ENCODE results near the gene RBP4. TPM values are rescaled to one million over a fixed set of nuclear protein-coding genes. Genes with fewer than 3 reads are reported as not detected.

RBP4 gene
- total and polyA plus RNA-seq, 10 of the 15 experiments (the other 5 are each of a cell fraction or from before 2014, with no cell fraction given), result 1.2 TPM; not detected in 9

DNA sequence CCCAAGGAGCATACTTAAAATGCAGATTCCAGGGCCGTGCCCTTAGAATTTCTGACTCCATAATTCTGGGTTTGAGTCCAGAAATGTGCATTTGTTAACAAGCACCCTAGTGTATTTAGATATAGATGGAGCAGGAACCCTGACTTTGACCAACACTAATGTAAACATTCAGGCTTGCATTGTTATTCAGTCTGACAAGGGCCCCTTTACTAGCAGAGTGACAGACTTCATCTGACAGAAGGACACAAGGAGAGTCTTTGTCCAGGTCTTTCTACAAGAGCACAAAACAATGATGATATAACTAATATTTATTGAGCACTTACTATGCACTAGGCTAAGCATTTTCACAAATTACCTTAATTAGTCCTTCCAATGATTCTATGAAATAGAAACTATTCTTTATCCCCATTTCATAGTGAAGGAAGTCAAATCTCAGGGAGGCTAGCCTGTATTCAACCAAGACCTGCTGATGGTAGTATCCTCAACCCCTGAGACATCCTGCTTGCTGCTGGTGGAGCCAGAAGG lies 3.9 kb downstream of the RBP4 start:
- BruUV-seq (replicated peaks), result no TSS peak
- no peak overlapping the region for H2AFZ ChIP-seq (ENCODE audit: control insufficient read depth, low read depth, low read length)

More for the DNA sequence above, 3.9 kb downstream of the RBP4 start:
- H3K9ac ChIP-seq (ENCODE audit: control insufficient read depth, insufficient read depth, low read length), result no peak overlapping the region
- DNase-seq (ENCODE audit: low read depth, low spot score) (no peak), ATAC-seq (no peak), FAIRE-seq (no peak)
- CTCF ChIA-PET, result no interaction called here
- no peaks in the 10 kb centered on the region for H3K4me1 ChIP-seq (ENCODE audit: control insufficient read depth, insufficient read depth, low read length)
- SMC1A ChIA-PET (ENCODE audit: uncharacterized antibody, unreplicated experiment), result no interaction called here
- no peaks in the 10 kb centered on the region for H4K20me1 ChIP-seq (ENCODE audit: control insufficient read depth, insufficient read depth)
- H3K4me3 ChIP-seq, result no peak overlapping the region
- H3K27ac ChIP-seq (ENCODE audit: control insufficient read depth, insufficient read depth), result no peak overlapping the region
- H3K79me2 ChIP-seq (ENCODE audit: control insufficient read depth, insufficient read depth, low read length), result no peaks in the 10 kb centered on the region
- RAD21 ChIA-PET (ENCODE audit: unreplicated experiment), result no interaction called here
- TF ChIP-seq CREM (IDR thresholded peaks at IDR 0.05; ENCODE audit: low read depth) (no peak), JUNB (IDR thresholded peaks at IDR 0.05) (no peak), SUZ12 (IDR thresholded peaks at IDR 0.05; ENCODE audit: unreplicated experiment) (no peak), KLF5 (IDR thresholded peaks at IDR 0.05; ENCODE audit: partially characterized antibody) (no peak), IKZF1 (conservative IDR thresholded peaks at IDR 0.05) (no peak), TARDBP (IDR thresholded peaks at IDR 0.05; ENCODE audit: borderline replicate concordance) (no peak), SMARCA5 (IDR thresholded peaks at IDR 0.05) (no peak), HDAC2 (IDR thresholded peaks at IDR 0.05) (no peak)
- TF ChIP-seq, protein P1, sequence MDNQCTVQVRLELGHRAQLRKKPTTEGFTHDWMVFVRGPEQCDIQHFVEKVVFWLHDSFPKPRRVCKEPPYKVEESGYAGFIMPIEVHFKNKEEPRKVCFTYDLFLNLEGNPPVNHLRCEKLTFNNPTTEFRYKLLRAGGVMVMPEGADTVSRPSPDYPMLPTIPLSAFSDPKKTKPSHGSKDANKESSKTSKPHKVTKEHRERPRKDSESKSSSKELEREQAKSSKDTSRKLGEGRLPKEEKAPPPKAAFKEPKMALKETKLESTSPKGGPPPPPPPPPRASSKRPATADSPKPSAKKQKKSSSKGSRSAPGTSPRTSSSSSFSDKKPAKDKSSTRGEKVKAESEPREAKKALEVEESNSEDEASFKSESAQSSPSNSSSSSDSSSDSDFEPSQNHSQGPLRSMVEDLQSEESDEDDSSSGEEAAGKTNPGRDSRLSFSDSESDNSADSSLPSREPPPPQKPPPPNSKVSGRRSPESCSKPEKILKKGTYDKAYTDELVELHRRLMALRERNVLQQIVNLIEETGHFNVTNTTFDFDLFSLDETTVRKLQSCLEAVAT (IDR thresholded peaks at IDR 0.05), result no peak
- TF ChIP-seq, protein P2, sequence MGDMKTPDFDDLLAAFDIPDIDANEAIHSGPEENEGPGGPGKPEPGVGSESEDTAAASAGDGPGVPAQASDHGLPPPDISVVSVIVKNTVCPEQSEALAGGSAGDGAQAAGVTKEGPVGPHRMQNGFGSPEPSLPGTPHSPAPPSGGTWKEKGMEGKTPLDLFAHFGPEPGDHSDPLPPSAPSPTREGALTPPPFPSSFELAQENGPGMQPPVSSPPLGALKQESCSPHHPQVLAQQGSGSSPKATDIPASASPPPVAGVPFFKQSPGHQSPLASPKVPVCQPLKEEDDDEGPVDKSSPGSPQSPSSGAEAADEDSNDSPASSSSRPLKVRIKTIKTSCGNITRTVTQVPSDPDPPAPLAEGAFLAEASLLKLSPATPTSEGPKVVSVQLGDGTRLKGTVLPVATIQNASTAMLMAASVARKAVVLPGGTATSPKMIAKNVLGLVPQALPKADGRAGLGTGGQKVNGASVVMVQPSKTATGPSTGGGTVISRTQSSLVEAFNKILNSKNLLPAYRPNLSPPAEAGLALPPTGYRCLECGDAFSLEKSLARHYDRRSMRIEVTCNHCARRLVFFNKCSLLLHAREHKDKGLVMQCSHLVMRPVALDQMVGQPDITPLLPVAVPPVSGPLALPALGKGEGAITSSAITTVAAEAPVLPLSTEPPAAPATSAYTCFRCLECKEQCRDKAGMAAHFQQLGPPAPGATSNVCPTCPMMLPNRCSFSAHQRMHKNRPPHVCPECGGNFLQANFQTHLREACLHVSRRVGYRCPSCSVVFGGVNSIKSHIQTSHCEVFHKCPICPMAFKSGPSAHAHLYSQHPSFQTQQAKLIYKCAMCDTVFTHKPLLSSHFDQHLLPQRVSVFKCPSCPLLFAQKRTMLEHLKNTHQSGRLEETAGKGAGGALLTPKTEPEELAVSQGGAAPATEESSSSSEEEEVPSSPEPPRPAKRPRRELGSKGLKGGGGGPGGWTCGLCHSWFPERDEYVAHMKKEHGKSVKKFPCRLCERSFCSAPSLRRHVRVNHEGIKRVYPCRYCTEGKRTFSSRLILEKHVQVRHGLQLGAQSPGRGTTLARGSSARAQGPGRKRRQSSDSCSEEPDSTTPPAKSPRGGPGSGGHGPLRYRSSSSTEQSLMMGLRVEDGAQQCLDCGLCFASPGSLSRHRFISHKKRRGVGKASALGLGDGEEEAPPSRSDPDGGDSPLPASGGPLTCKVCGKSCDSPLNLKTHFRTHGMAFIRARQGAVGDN (IDR thresholded peaks at IDR 0.05), result no peak
- WGBS (ENCODE audit: insufficient coverage, insufficient replicate concordance, low lambda C conversion rate, missing lambda C conversion rate), result 19% methylated on average over 1 of the region's 1 CpG
- no peaks in the 10 kb centered on the region for H3K9me3 ChIP-seq (replicated peaks; ENCODE audit: control insufficient read depth, insufficient read depth, low read length)
- POLR2A ChIA-PET, result no interaction called here
- in situ Hi-C loops (cut with MboI), result no loop called here
- H3K27me3 ChIP-seq (replicated peaks in 1 of 2; ENCODE audit: control insufficient read depth in 2 of 2, insufficient read depth in 2 of 2, low read length in 1 of 2), result peaks cover 0 to 4% of the 10 kb centered on the region in 2 experiments; a peak in 3 of 4 replicates
- H3K4me2 ChIP-seq (ENCODE audit: control insufficient read depth, insufficient read depth), result no peak overlapping the region
- intact Hi-C loops (cut with micrococcal nuclease; ENCODE audit: unreplicated experiment), result no loop called here
- H3K36me3 ChIP-seq (ENCODE audit: control insufficient read depth in 2 of 2, insufficient read depth in 2 of 2, low read length in 1 of 2), result no peaks in the 10 kb centered on the region
